Endothelial cell of umbilical vein (primary cell): Measurements from ENCODE around the gene DHCR7.

Experiments used
- EZH2 ChIP-seq: IDR thresholded peaks from 2 replicates; pipeline ENCODE4 v1.6.1; 2012; ENCODE audit warnings: borderline replicate concordance, low read depth, mild to moderate bottlenecking, moderate library complexity, low read length, inconsistent platforms; ENCODE audit not compliant: severe bottlenecking
- FOS ChIP-seq: IDR thresholded peaks from 2 replicates; pipeline ENCODE4 v1.6.1; 2011; ENCODE audit warnings: mild to moderate bottlenecking, low read length, moderate library complexity, borderline replicate concordance; ENCODE audit not compliant: insufficient read depth
- POLR2A ChIP-seq: IDR thresholded peaks from 2 replicates; pipeline ENCODE4 v1.6.1; 2012; ENCODE audit warnings: low read depth, mild to moderate bottlenecking, control low read depth, low read length
- POLR2AphosphoS5 ChIP-seq: IDR thresholded peaks from 2 replicates; pipeline ENCODE4 v1.6.1; 2012; ENCODE audit warnings: low read depth, mild to moderate bottlenecking, control low read depth, low read length, moderate library complexity; ENCODE audit not compliant: insufficient read depth
- TF ChIP-seq, protein P1 (sequence below), 2 donors: IDR thresholded peaks; 1 replicate in 1 of 2; 2 replicates in 1 of 2; pipeline ENCODE4 v1.5.1; 2011; ENCODE audit warnings: low read length in 2 of 2, mild to moderate bottlenecking in 2 of 2, moderate library complexity in 2 of 2, control low read depth in 1 of 2, inconsistent platforms in 1 of 2, low read depth in 1 of 2; ENCODE audit not compliant: insufficient read depth in 1 of 2; ENCODE audit errors: extremely low read depth in 1 of 2

DNA sequence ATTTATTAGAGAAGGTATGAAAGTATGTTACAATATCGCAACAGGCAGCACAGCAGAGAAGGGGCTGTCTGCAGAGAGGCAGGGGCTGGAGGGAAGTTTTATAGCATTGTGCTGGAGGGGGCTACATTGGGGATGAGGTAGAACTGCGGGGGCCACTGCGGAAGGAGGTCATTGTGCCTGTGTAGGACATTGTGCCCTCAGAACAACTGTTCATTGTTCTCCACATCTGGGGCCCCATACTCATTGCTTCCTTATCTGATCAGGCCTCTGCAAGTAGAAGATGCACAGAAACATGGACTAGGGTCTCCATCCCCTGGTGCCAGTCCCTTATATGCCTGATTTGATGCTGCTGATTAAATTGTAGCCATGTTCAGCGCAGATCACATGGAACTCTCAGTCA is 16.9 kb upstream of the DHCR7 start:
- TF ChIP-seq, protein P1, sequence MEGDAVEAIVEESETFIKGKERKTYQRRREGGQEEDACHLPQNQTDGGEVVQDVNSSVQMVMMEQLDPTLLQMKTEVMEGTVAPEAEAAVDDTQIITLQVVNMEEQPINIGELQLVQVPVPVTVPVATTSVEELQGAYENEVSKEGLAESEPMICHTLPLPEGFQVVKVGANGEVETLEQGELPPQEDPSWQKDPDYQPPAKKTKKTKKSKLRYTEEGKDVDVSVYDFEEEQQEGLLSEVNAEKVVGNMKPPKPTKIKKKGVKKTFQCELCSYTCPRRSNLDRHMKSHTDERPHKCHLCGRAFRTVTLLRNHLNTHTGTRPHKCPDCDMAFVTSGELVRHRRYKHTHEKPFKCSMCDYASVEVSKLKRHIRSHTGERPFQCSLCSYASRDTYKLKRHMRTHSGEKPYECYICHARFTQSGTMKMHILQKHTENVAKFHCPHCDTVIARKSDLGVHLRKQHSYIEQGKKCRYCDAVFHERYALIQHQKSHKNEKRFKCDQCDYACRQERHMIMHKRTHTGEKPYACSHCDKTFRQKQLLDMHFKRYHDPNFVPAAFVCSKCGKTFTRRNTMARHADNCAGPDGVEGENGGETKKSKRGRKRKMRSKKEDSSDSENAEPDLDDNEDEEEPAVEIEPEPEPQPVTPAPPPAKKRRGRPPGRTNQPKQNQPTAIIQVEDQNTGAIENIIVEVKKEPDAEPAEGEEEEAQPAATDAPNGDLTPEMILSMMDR (IDR thresholded peaks at IDR 0.05; ENCODE audit: extremely low read depth in 1 of 2, insufficient read depth in 1 of 2, low read depth in 1 of 2, low read length in 2 of 2) = no peak
- no peak for TF ChIP-seq POLR2AphosphoS5
- no peak for TF ChIP-seq EZH2
- TF ChIP-seq POLR2A = no peak
- TF ChIP-seq FOS = no peak
